ENCODE measurements around the gene ADGRV1. TPM values are rescaled to one million over a fixed set of nuclear protein-coding genes. Genes with fewer than 3 reads are reported as not detected.

Gene ADGRV1
- total RNA-seq, 4 donors from 2014 or later, result 2.5 to 7.5 (median 4.5) TPM

DNA sequence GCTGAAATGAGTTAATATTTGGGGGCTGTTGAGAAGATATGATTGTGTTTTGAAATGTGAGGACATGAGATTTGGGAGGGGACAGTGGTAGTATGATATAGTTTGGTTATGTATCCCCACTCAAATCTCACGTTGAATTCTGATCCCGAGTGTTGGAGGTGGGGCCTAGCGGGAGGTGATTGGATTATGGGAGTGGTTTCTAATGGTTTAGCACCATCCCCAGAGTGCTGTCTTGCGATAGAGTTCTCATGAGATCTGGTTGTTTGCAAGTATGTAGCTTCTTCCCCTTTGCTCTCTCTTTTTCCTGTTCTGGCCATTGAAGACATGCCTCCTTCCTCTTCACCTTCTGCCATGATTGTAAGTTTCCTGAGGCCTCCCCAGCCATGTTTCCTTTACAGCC, 438.5 kb downstream of the ADGRV1 start:
- DNase-seq (ENCODE audit: low spot score in 2 of 2), result no peak
- no peaks in the 10 kb centered on the region for H3K9me3 ChIP-seq
- H3K27ac ChIP-seq, result no peak overlapping the region
- no peak overlapping the region for H3K4me3 ChIP-seq
- no peaks in the 10 kb centered on the region for H3K4me1 ChIP-seq
- H3K36me3 ChIP-seq, result no peaks in the 10 kb centered on the region
- TF ChIP-seq CTCF (IDR thresholded peaks at IDR 0.05) (no peak), EP300 (IDR thresholded peaks at IDR 0.05) (no peak), POLR2A (IDR thresholded peaks at IDR 0.05) (no peak), POLR2AphosphoS5 (IDR thresholded peaks at IDR 0.05) (no peak)
- 99% methylated on average over 4 of the region's 4 CpGs for WGBS
- no peaks in the 10 kb centered on the region for H3K27me3 ChIP-seq

DNA sequence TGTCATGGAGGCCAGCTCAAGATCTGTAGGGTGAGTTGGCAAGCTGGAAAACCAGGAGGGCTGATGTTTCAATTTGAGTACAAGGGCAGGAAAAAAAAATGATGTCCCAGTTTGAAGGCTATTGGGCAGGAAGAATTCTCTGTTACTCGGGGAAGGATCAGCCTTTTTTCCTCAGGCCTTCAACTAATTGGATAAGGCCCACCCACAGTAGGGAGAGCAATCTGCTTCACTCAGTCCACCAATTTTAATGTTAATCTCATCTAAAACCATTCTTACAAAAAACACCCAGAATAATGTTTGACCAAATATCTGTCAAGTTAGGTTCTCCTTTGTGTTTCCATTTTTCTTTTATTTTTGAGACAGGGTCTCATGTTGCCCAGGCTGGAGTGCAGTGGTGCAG, 442.1 kb downstream of the ADGRV1 start:
- H3K27me3 ChIP-seq, result no peaks in the 10 kb centered on the region
- no peaks in the 10 kb centered on the region for H3K4me1 ChIP-seq
- H3K9me3 ChIP-seq, result no peaks in the 10 kb centered on the region
- no peak for TF ChIP-seq POLR2A (IDR thresholded peaks at IDR 0.05)
- no peak for TF ChIP-seq POLR2AphosphoS5 (IDR thresholded peaks at IDR 0.05)
- TF ChIP-seq CTCF (IDR thresholded peaks at IDR 0.05), result no peak
- TF ChIP-seq EP300 (IDR thresholded peaks at IDR 0.05), result no peak
- 83% methylated on average over 1 of the region's 1 CpG for WGBS
- no peak overlapping the region for H3K27ac ChIP-seq
- no peak for DNase-seq (ENCODE audit: low spot score in 2 of 2)
- no peak overlapping the region for H3K4me3 ChIP-seq
- no peaks in the 10 kb centered on the region for H3K36me3 ChIP-seq

DNA sequence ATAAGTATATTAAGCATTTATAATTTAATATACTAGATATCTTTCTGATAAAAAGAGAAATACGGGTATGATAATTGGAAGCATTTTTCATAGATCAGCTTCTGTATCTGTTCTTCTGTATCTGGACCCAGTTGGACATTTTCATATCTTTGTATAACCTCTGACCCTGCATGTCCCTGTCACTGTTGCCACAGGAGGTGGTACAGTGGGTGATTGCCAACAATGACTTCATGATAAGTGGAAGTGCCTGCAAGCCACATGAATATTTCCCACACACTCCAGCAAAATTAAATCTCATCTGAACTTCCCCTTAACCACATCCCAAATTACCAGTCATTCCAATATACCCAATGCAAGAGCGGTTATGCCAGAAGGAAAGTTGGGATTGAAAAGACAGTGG, 448.1 kb downstream of the ADGRV1 start:
- Histone ChIP-seq H3K9me3 (no peaks in the 10 kb centered on the region), H3K36me3 (no peaks in the 10 kb centered on the region), H3K27me3 (no peaks in the 10 kb centered on the region), H3K4me1 (no peaks in the 10 kb centered on the region), H3K27ac (no peak overlapping the region), H3K4me3 (no peak overlapping the region)
- 91% methylated on average over 2 of the region's 2 CpGs for WGBS
- DNase-seq (ENCODE audit: low spot score in 2 of 2), result no peak
- no peak for TF ChIP-seq EP300 (IDR thresholded peaks at IDR 0.05)
- TF ChIP-seq POLR2AphosphoS5 (IDR thresholded peaks at IDR 0.05), result no peak
- TF ChIP-seq POLR2A (IDR thresholded peaks at IDR 0.05), result no peak
- no peak for TF ChIP-seq CTCF (IDR thresholded peaks at IDR 0.05)

- WGBS, result 100% methylated on average over 1 of the region's 1 CpG
- no peak for DNase-seq (ENCODE audit: low spot score in 2 of 2)
- no peaks in the 10 kb centered on the region for H3K4me1 ChIP-seq
- H3K4me3 ChIP-seq, result no peak overlapping the region
- no peaks in the 10 kb centered on the region for H3K27me3 ChIP-seq
- H3K9me3 ChIP-seq, result no peaks in the 10 kb centered on the region
- no peaks in the 10 kb centered on the region for H3K36me3 ChIP-seq
- H3K27ac ChIP-seq, result no peak overlapping the region
- no peak for TF ChIP-seq POLR2A (IDR thresholded peaks at IDR 0.05)
Observed at GRCh38 chr5:91007251-91007650, 448.7 kb downstream of the ADGRV1 start.

DNA sequence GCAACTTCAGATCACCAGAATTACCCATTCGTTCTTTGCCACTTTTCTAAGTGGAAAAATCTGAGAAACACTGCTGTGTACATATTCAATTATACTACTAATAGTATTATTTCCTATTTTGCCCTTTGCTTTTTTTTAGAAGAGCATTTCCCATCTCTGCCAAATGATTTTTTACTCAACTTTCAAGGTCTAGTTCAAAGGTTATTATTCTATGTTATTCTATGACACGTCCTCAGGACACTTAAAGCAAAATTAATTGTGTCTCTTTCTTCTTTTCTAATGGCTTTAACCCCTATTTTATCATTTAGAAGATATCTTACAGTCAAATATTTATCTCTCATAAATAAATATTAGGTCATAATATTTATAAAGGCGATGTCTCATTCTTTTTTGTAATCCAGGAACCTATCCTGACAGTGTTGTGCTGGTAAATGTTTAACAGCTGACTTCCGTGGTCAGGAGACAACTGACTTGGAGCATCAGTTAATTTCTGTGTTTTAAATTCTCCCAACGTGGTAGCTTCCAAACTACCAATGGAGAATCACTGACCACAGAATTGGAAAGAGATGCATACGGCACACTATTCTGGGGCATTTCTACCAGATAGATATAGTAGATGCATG, 449.3 kb downstream of the ADGRV1 start:
- no peaks in the 10 kb centered on the region for H3K4me1 ChIP-seq
- no peaks in the 10 kb centered on the region for H3K27me3 ChIP-seq
- DNase-seq (ENCODE audit: low spot score in 2 of 2), result no peak
- TF ChIP-seq EP300 (IDR thresholded peaks at IDR 0.05), result no peak
- TF ChIP-seq POLR2A (IDR thresholded peaks at IDR 0.05), result no peak
- H3K36me3 ChIP-seq, result no peaks in the 10 kb centered on the region
- H3K27ac ChIP-seq, result no peak overlapping the region
- 86% methylated on average over 6 of the region's 6 CpGs for WGBS
- H3K4me3 ChIP-seq, result no peak overlapping the region
- H3K9me3 ChIP-seq, result no peaks in the 10 kb centered on the region

DNA sequence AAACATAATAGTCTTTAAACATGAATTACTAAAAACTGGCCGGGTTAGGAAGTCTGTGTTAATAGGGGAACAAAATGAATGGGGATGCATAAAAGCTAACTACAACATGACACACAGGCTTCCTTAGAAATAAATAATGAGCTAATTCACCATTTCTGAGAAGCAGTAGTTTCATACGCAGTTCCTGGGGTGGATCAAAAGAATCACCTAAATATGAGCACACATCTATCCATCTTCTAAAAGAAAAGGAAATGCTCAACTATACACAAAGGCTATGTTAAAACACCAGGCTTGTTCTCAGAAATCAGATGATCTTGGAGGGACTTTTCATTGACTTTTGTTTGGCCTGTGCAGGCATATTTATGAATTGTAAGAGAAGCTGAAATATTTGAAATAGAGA, 451.5 kb downstream of the ADGRV1 start:
- Histone ChIP-seq H3K27ac (no peak overlapping the region), H3K9me3 (no peaks in the 10 kb centered on the region), H3K4me3 (no peak overlapping the region), H3K4me1 (no peaks in the 10 kb centered on the region), H3K27me3 (no peaks in the 10 kb centered on the region), H3K36me3 (no peaks in the 10 kb centered on the region)
- WGBS, result 78% methylated on average over 2 of the region's 2 CpGs
- TF ChIP-seq POLR2AphosphoS5 (IDR thresholded peaks at IDR 0.05), result no peak
- TF ChIP-seq CTCF (IDR thresholded peaks at IDR 0.05), result no peak
- no peak for TF ChIP-seq EP300 (IDR thresholded peaks at IDR 0.05)
- no peak for TF ChIP-seq POLR2A (IDR thresholded peaks at IDR 0.05)
- no peak for DNase-seq (ENCODE audit: low spot score in 2 of 2)
